HepG2 (cell line): Measurements from ENCODE around the gene HMGB2. TPM values are rescaled to one million over a fixed set of nuclear protein-coding genes. Genes with fewer than 3 reads are reported as not detected.

ENCODE experiments used
- AGO1 ChIP-seq: fragments of 200-400 bp; formaldehyde crosslinking; IDR thresholded peaks from 2 replicates; pipeline ENCODE4 v1.6.1; 2017; ENCODE audit warnings: mild to moderate bottlenecking, low read depth, low read length, moderate library complexity; ENCODE audit not compliant: poor library complexity, severe bottlenecking
- KDM4B ChIP-seq: sonication (generic); formaldehyde crosslinking; IDR thresholded peaks from 2 replicates; pipeline ENCODE4 v1.4.0; 2020; ENCODE audit warnings: missing genetic modification reagents
- THAP11 ChIP-seq: IDR thresholded peaks from 2 replicates; pipeline ENCODE4 v1.6.1; 2016; ENCODE audit warnings: missing biosample characterization, missing genetic modification reagents
- ZBTB25 ChIP-seq: IDR thresholded peaks from 2 replicates; pipeline ENCODE4 v1.6.1; 2018; ENCODE audit warnings: missing genetic modification reagents
- ZNF768 ChIP-seq: sonication (generic); formaldehyde crosslinking; IDR thresholded peaks from 2 replicates; pipeline ENCODE4 v1.4.0; 2020; ENCODE audit warnings: missing genetic modification reagents
- ZNF782 ChIP-seq: sonication (generic); formaldehyde crosslinking; IDR thresholded peaks from 2 replicates; pipeline ENCODE4 v1.4.0; 2020; ENCODE audit warnings: missing genetic modification reagents, mild to moderate bottlenecking, borderline replicate concordance
- ZNF83 ChIP-seq: sonication (generic); formaldehyde crosslinking; IDR thresholded peaks from 2 replicates; pipeline ENCODE4 v1.4.0; 2020; ENCODE audit warnings: missing genetic modification reagents, mild to moderate bottlenecking, borderline replicate concordance
- polyA plus RNA-seq, 8 experiments: library from polyadenylated mRNA; depleted of rRNA in 3 of 8; stranded (reverse) in 7 of 8; unstranded in 1 of 8; fragments of >200 nt; fragmentation: Illumina TruSeq in 4 of 8; extraction: Trizol in 4 of 8; gene quantifications; 2 replicates each; pipeline versions ENCODE4 v1.2.1 to v1.2.3, GENCODE V29; 2011 to 2016; ENCODE audit warnings: low read depth in 4 of 8, missing spikeins in 1 of 8, mixed read lengths in 1 of 8; ENCODE audit not compliant: insufficient read depth in 1 of 8
- total RNA-seq, 5 experiments: library from RNA; depleted of rRNA; stranded (reverse); fragments of >200 nt; fragmentation: Illumina TruSeq; extraction: Trizol; gene quantifications; 2 replicates each; pipeline ENCODE4 v1.2.3, GENCODE V29; 2016; ENCODE audit warnings: low read depth in 1 of 5
- TF ChIP-seq, protein P1 (sequence below): sonication (generic); formaldehyde crosslinking; IDR thresholded peaks from 2 replicates; pipeline ENCODE4 v1.5.0; 2020; ENCODE audit warnings: mild to moderate bottlenecking, missing genetic modification reagents, borderline replicate concordance
- TF ChIP-seq, protein P2 (sequence below): IDR thresholded peaks from 2 replicates; pipeline ENCODE4 v1.6.1; 2016; ENCODE audit warnings: low read depth, borderline replicate concordance
- TF ChIP-seq, protein P3 (sequence below): sonication (generic); formaldehyde crosslinking; IDR thresholded peaks from 2 replicates; pipeline ENCODE4 v1.8.0; 2022; ENCODE audit warnings: missing genetic modification reagents, mild to moderate bottlenecking, moderate library complexity, borderline replicate concordance
- TF ChIP-seq, protein P4 (sequence below): sonication (generic); formaldehyde crosslinking; IDR thresholded peaks from 2 replicates; pipeline ENCODE4 v1.4.0; 2020; ENCODE audit warnings: missing genetic modification reagents, mild to moderate bottlenecking, borderline replicate concordance

Gene HMGB2
- total and polyA plus RNA-seq, 2 of the 13 experiments (the other 11 are each of a cell fraction or from before 2014, with no cell fraction given): 90.5 to 332 TPM

DNA sequence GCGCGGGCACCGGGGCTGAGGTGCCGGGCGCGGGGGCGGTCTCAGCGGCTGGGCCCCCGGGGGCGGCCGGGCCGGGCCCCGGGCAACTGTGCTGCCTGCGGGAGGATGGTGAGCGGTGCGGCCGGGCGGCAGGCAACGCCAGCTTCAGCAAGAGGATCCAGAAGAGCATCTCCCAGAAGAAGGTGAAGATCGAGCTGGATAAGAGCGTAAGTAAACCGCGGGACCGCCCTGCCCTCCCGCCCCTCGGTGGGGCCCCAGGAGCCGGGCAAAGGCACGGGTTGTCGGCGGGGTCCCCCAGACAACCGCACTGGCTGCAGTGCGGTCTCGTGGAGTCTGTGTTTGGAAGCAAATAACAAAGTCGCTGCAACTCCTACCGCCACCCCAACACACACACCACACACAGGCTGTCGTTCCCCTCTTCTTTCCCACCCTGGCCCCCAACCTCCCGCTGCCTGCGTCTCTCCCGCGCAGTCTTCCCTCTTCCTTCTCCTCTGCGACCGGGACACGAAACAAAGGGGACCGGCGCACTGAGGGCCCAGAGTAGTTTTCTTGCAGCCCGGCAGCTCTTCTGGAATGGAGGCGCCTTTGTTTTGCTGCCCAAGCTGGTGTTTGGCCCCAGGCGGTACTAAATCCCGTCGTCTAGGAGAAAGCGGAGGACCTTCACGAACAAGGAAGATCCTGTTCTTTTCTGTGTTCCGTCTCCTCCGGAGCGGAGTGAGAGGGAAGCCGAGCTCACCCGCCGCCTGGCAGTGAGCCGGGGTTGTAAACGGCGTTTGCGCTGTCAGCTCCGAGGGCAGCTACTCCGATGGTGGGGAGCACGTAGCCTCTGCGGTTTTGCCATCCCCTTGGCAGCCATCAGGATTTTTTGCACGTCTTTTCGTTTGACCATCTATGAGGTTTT is 37.4 kb upstream of the HMGB2 start (continued):
- TF ChIP-seq, protein P1, sequence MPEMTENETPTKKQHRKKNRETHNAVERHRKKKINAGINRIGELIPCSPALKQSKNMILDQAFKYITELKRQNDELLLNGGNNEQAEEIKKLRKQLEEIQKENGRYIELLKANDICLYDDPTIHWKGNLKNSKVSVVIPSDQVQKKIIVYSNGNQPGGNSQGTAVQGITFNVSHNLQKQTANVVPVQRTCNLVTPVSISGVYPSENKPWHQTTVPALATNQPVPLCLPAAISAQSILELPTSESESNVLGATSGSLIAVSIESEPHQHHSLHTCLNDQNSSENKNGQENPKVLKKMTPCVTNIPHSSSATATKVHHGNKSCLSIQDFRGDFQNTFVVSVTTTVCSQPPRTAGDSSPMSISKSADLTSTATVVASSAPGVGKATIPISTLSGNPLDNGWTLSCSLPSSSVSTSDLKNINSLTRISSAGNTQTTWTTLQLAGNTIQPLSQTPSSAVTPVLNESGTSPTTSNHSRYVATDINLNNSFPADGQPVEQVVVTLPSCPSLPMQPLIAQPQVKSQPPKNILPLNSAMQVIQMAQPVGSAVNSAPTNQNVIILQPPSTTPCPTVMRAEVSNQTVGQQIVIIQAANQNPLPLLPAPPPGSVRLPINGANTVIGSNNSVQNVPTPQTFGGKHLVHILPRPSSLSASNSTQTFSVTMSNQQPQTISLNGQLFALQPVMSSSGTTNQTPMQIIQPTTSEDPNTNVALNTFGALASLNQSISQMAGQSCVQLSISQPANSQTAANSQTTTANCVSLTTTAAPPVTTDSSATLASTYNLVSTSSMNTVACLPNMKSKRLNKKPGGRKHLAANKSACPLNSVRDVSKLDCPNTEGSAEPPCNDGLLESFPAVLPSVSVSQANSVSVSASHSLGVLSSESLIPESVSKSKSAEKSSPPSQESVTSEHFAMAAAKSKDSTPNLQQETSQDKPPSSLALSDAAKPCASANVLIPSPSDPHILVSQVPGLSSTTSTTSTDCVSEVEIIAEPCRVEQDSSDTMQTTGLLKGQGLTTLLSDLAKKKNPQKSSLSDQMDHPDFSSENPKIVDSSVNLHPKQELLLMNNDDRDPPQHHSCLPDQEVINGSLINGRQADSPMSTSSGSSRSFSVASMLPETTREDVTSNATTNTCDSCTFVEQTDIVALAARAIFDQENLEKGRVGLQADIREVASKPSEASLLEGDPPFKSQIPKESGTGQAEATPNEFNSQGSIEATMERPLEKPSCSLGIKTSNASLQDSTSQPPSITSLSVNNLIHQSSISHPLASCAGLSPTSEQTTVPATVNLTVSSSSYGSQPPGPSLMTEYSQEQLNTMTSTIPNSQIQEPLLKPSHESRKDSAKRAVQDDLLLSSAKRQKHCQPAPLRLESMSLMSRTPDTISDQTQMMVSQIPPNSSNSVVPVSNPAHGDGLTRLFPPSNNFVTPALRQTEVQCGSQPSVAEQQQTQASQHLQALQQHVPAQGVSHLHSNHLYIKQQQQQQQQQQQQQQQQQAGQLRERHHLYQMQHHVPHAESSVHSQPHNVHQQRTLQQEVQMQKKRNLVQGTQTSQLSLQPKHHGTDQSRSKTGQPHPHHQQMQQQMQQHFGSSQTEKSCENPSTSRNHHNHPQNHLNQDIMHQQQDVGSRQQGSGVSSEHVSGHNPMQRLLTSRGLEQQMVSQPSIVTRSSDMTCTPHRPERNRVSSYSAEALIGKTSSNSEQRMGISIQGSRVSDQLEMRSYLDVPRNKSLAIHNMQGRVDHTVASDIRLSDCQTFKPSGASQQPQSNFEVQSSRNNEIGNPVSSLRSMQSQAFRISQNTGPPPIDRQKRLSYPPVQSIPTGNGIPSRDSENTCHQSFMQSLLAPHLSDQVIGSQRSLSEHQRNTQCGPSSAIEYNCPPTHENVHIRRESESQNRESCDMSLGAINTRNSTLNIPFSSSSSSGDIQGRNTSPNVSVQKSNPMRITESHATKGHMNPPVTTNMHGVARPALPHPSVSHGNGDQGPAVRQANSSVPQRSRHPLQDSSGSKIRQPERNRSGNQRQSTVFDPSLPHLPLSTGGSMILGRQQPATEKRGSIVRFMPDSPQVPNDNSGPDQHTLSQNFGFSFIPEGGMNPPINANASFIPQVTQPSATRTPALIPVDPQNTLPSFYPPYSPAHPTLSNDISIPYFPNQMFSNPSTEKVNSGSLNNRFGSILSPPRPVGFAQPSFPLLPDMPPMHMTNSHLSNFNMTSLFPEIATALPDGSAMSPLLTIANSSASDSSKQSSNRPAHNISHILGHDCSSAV: 0 out of 2 replicates have a peak, but pooled peaks have one; percentile 51
- TF ChIP-seq ZNF768 (CRISPR knock-in tag) (peak; percentile 25; the same call in 1 of the 2 replicates), ZNF782 (CRISPR knock-in tag) (0 out of 2 replicates have a peak, but pooled peaks have one; percentile 36), THAP11 (CRISPR knock-in tag) (peak; percentile 69), AGO1 (peak; percentile 73), ZNF83 (no peak), ZBTB25 (CRISPR knock-in tag) (peak; percentile 20; the same call in 1 of the 2 replicates), KDM4B (CRISPR knock-in tag) (0 out of 2 replicates have a peak, but pooled peaks have one; percentile 19)
- TF ChIP-seq, protein P2, sequence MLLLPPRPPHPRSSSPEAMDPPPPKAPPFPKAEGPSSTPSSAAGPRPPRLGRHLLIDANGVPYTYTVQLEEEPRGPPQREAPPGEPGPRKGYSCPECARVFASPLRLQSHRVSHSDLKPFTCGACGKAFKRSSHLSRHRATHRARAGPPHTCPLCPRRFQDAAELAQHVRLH (CRISPR knock-in tag): peak; percentile 58; the same call in 1 of the 2 replicates
- TF ChIP-seq, protein P3, sequence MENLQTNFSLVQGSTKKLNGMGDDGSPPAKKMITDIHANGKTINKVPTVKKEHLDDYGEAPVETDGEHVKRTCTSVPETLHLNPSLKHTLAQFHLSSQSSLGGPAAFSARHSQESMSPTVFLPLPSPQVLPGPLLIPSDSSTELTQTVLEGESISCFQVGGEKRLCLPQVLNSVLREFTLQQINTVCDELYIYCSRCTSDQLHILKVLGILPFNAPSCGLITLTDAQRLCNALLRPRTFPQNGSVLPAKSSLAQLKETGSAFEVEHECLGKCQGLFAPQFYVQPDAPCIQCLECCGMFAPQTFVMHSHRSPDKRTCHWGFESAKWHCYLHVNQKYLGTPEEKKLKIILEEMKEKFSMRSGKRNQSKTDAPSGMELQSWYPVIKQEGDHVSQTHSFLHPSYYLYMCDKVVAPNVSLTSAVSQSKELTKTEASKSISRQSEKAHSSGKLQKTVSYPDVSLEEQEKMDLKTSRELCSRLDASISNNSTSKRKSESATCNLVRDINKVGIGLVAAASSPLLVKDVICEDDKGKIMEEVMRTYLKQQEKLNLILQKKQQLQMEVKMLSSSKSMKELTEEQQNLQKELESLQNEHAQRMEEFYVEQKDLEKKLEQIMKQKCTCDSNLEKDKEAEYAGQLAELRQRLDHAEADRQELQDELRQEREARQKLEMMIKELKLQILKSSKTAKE (CRISPR knock-in tag): no peak
- TF ChIP-seq, protein P4, sequence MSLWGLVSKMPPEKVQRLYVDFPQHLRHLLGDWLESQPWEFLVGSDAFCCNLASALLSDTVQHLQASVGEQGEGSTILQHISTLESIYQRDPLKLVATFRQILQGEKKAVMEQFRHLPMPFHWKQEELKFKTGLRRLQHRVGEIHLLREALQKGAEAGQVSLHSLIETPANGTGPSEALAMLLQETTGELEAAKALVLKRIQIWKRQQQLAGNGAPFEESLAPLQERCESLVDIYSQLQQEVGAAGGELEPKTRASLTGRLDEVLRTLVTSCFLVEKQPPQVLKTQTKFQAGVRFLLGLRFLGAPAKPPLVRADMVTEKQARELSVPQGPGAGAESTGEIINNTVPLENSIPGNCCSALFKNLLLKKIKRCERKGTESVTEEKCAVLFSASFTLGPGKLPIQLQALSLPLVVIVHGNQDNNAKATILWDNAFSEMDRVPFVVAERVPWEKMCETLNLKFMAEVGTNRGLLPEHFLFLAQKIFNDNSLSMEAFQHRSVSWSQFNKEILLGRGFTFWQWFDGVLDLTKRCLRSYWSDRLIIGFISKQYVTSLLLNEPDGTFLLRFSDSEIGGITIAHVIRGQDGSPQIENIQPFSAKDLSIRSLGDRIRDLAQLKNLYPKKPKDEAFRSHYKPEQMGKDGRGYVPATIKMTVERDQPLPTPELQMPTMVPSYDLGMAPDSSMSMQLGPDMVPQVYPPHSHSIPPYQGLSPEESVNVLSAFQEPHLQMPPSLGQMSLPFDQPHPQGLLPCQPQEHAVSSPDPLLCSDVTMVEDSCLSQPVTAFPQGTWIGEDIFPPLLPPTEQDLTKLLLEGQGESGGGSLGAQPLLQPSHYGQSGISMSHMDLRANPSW (CRISPR knock-in tag): 0 out of 2 replicates have a peak, but pooled peaks have one; percentile 30
